HepG2 (cell line): ENCODE measurements around the gene STBD1. TPM values are rescaled to one million over a fixed set of nuclear protein-coding genes. Genes with fewer than 3 reads are reported as not detected.
A peak's percentile ranks its signal among the peaks of the same experiment; 100 is the strongest.

Source experiments
- ETV6 ChIP-seq: sonication (generic); formaldehyde crosslinking; conservative IDR thresholded peaks from 2 replicates; pipeline ENCODE4 v1.4.0; 2020; ENCODE audit warnings: missing genetic modification reagents
- polyA plus RNA-seq, 8 experiments: library from polyadenylated mRNA; depleted of rRNA in 3 of 8; stranded (reverse) in 7 of 8; unstranded in 1 of 8; fragments of >200 nt; fragmentation: Illumina TruSeq in 4 of 8; extraction: Trizol in 4 of 8; gene quantifications; 2 replicates each; pipeline versions ENCODE4 v1.2.1 to v1.2.3, GENCODE V29; 2011 to 2016; ENCODE audit warnings: low read depth in 4 of 8, missing spikeins in 1 of 8, mixed read lengths in 1 of 8; ENCODE audit not compliant: insufficient read depth in 1 of 8
- total RNA-seq, 5 experiments: library from RNA; depleted of rRNA; stranded (reverse); fragments of >200 nt; fragmentation: Illumina TruSeq; extraction: Trizol; gene quantifications; 2 replicates each; pipeline ENCODE4 v1.2.3, GENCODE V29; 2016; ENCODE audit warnings: low read depth in 1 of 5
- TF ChIP-seq, protein P1 (sequence below): sonication (generic); formaldehyde crosslinking; IDR thresholded peaks from 2 replicates; pipeline ENCODE4 v1.4.0; 2020; ENCODE audit warnings: missing genetic modification reagents
- TF ChIP-seq, protein P2 (sequence below), 2 experiments: fragments of 450-650 bp in 1 of 2; sonication (generic) in 1 of 2; formaldehyde crosslinking in 1 of 2; IDR thresholded peaks; 2 replicates each; pipeline versions ENCODE4 v1.6.1 to v1.8.0; 2016 to 2022; ENCODE audit warnings: antibody characterized with exemption in 1 of 2, mild to moderate bottlenecking in 1 of 2, missing genetic modification reagents in 1 of 2

The STBD1 gene
- total and polyA plus RNA-seq, 2 of the 13 experiments (the other 11 are each of a cell fraction or from before 2014, with no cell fraction given), result 2.8 to 4.3 TPM

DNA sequence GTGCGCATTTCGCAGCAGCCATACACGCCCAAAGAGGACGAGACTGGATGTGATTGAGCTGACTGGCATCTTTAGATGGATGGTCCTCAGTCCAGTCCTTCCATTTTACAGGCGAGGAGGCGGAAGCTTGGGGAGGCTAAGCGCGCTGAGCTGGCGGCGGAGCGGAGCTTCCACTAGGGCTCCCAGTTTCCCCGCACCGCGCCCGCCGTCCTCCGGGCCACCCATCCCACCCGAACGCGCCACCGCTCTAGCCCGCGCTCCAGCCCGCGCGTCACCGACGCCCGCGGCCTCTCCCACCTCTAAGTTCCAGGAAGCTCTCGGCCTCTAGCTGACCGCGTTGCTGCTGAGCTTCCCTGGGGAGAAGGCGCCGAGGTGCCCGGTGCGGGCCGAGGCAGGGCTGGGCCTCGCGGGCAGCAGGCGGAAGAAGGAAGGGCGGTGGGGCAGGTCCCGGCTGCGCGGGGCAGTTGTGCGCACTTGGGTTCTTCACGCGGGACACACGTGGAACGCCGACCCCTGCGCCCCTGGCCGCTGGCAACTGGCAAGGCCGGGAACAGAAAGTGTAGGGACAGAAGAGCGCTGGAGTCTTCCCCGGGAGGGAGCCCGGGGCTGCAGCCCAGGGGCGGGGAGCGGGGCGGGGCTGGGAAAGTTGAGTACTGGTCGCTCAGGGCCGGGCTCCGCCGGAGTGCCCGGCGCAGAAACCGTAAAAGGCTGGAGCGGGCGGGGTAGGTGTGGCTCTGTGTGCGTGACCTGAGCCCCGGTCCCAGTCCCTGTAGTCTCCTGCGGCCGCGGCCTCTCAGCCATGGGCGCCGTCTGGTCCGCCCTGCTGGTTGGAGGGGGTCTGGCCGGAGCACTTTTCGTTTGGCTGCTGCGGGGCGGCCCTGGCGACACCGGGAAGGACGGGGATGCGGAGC, at the start of gene STBD1 (continued):
- TF ChIP-seq, protein P1, sequence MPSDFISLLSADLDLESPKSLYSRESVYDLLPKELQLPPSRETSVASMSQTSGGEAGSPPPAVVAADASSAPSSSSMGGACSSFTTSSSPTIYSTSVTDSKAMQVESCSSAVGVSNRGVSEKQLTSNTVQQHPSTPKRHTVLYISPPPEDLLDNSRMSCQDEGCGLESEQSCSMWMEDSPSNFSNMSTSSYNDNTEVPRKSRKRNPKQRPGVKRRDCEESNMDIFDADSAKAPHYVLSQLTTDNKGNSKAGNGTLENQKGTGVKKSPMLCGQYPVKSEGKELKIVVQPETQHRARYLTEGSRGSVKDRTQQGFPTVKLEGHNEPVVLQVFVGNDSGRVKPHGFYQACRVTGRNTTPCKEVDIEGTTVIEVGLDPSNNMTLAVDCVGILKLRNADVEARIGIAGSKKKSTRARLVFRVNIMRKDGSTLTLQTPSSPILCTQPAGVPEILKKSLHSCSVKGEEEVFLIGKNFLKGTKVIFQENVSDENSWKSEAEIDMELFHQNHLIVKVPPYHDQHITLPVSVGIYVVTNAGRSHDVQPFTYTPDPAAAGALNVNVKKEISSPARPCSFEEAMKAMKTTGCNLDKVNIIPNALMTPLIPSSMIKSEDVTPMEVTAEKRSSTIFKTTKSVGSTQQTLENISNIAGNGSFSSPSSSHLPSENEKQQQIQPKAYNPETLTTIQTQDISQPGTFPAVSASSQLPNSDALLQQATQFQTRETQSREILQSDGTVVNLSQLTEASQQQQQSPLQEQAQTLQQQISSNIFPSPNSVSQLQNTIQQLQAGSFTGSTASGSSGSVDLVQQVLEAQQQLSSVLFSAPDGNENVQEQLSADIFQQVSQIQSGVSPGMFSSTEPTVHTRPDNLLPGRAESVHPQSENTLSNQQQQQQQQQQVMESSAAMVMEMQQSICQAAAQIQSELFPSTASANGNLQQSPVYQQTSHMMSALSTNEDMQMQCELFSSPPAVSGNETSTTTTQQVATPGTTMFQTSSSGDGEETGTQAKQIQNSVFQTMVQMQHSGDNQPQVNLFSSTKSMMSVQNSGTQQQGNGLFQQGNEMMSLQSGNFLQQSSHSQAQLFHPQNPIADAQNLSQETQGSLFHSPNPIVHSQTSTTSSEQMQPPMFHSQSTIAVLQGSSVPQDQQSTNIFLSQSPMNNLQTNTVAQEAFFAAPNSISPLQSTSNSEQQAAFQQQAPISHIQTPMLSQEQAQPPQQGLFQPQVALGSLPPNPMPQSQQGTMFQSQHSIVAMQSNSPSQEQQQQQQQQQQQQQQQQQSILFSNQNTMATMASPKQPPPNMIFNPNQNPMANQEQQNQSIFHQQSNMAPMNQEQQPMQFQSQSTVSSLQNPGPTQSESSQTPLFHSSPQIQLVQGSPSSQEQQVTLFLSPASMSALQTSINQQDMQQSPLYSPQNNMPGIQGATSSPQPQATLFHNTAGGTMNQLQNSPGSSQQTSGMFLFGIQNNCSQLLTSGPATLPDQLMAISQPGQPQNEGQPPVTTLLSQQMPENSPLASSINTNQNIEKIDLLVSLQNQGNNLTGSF (CRISPR knock-in tag), result peak; percentile 84; the same call in 1 of the 2 replicates
- TF ChIP-seq, protein P2, sequence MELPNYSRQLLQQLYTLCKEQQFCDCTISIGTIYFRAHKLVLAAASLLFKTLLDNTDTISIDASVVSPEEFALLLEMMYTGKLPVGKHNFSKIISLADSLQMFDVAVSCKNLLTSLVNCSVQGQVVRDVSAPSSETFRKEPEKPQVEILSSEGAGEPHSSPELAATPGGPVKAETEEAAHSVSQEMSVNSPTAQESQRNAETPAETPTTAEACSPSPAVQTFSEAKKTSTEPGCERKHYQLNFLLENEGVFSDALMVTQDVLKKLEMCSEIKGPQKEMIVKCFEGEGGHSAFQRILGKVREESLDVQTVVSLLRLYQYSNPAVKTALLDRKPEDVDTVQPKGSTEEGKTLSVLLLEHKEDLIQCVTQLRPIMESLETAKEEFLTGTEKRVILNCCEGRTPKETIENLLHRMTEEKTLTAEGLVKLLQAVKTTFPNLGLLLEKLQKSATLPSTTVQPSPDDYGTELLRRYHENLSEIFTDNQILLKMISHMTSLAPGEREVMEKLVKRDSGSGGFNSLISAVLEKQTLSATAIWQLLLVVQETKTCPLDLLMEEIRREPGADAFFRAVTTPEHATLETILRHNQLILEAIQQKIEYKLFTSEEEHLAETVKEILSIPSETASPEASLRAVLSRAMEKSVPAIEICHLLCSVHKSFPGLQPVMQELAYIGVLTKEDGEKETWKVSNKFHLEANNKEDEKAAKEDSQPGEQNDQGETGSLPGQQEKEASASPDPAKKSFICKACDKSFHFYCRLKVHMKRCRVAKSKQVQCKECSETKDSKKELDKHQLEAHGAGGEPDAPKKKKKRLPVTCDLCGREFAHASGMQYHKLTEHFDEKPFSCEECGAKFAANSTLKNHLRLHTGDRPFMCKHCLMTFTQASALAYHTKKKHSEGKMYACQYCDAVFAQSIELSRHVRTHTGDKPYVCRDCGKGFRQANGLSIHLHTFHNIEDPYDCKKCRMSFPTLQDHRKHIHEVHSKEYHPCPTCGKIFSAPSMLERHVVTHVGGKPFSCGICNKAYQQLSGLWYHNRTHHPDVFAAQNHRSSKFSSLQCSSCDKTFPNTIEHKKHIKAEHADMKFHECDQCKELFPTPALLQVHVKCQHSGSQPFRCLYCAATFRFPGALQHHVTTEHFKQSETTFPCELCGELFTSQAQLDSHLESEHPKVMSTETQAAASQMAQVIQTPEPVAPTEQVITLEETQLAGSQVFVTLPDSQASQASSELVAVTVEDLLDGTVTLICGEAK (IDR thresholded peaks at IDR 0.05), result no peak
- TF ChIP-seq, protein P2 (CRISPR knock-in tag; IDR thresholded peaks at IDR 0.05), result peak; percentile 79
- peak; percentile 44; the same call in 1 of the 2 replicates for TF ChIP-seq ETV6 (CRISPR knock-in tag)
